Measurements from ENCODE around the gene GLDC.
"Not testable (repeated sequence)": the region's sequence is repeated elsewhere in the genome, so short reads cannot be mapped to it uniquely, and the experiment has no call there.

Gene GLDC

GRCh38 chr9:6660512-6660911 lies 15.0 kb upstream of the GLDC start:
- no peak for DNase-seq

GRCh38 chr9:6658628-6659353 lies 13.3 kb upstream of the GLDC start:
- DNase-seq = no peak

- DNase-seq = no peak
Measured at GRCh38 chr9:6656614-6657300, 11.2 kb upstream of the GLDC start.

- DNase-seq = no peak
Measured at GRCh38 chr9:6655036-6655435, 9.5 kb upstream of the GLDC start.

- DNase-seq = peak; percentile 34
Measured at GRCh38 chr9:6646293-6646636, 736 bp upstream of the GLDC start.

- not testable (repeated sequence) for DNase-seq
Measured at GRCh38 chr9:6645105-6645354, 499 bp downstream of the GLDC start.

GRCh38 chr9:6644346-6645104 lies 1.0 kb downstream of the GLDC start:
- DNase-seq = no peak

GRCh38 chr9:6641961-6642360 lies 3.6 kb downstream of the GLDC start:
- no peak for DNase-seq

- no peak for DNase-seq
Measured at GRCh38 chr9:6641561-6641960, 4.0 kb downstream of the GLDC start.

- DNase-seq = no peak
Measured at GRCh38 chr9:6641056-6641455, 4.5 kb downstream of the GLDC start.

- no peak for DNase-seq
Measured at GRCh38 chr9:6640268-6641051, 5.1 kb downstream of the GLDC start.

GRCh38 chr9:6639622-6640021 lies 5.9 kb downstream of the GLDC start:
- no peak for DNase-seq

- no peak for DNase-seq
Measured at GRCh38 chr9:6634444-6634843, 11.1 kb downstream of the GLDC start.

- no peak for DNase-seq
Measured at GRCh38 chr9:6633378-6633777, 12.2 kb downstream of the GLDC start.

- DNase-seq = no peak
Measured at GRCh38 chr9:6632516-6633183, 12.9 kb downstream of the GLDC start.

- DNase-seq = no peak
Measured at GRCh38 chr9:6631207-6631512, 14.4 kb downstream of the GLDC start.

- no peak for DNase-seq
Measured at GRCh38 chr9:6630502-6631206, 14.9 kb downstream of the GLDC start.

GRCh38 chr9:6628704-6629103 lies 16.8 kb downstream of the GLDC start:
- DNase-seq = no peak

- DNase-seq = no peak
Measured at GRCh38 chr9:6625363-6625762, 20.2 kb downstream of the GLDC start.

- DNase-seq = not testable (repeated sequence)
Measured at GRCh38 chr9:6622784-6623183, 22.7 kb downstream of the GLDC start.

GRCh38 chr9:6620796-6621195 lies 24.7 kb downstream of the GLDC start:
- DNase-seq = no peak

- DNase-seq = no peak
Measured at GRCh38 chr9:6620353-6620752, 25.2 kb downstream of the GLDC start.

- no peak for DNase-seq
Measured at GRCh38 chr9:6619909-6620308, 25.6 kb downstream of the GLDC start.

Data from stimulated activated CD4-positive, alpha-beta T cell treated with anti-CD3 and anti-CD28 coated beads, Interleukin-1b, Interleukin-23, amount 100 ng/mL, for 48 hours (primary cell).